ENCODE data around the gene INVS. TPM values are rescaled to one million over a fixed set of nuclear protein-coding genes. Genes with fewer than 3 reads are reported as not detected.

The INVS gene
- total RNA-seq, 1 donor from 2014 or later: 14.9 TPM

DNA sequence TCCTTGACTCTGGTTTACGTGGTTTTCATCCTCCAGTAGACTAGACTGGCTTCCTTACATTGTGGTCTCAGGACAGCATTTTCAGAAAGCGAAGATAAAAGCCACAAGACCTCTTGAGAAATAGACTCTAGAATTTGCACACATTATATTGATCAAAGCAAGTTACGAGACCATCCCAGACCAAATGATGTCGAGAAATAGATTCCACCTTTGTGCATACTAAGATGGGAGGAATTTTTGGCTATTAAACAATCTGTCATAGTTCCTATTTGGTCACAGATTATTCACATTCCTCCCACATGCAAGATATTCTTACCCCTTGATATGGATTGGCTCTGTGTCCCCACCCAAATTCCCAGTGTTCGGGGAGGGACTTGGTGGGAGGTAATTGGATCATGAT is 188.1 kb downstream of the INVS start:
- Mint-ChIP-seq H3K27me3 (no peaks in the 10 kb centered on the region), H3K27ac (no peak overlapping the region), H3K4me3 (no peak overlapping the region), H3K9me3 (peaks cover 20% of the 10 kb centered on the region), H3K4me1 (no peaks in the 10 kb centered on the region), H3K36me3 (ENCODE audit: low read depth) (peaks cover 60% of the 10 kb centered on the region)
- DNase-seq: no peak
- intact Hi-C loops (cut with micrococcal nuclease): no loop called here

DNA sequence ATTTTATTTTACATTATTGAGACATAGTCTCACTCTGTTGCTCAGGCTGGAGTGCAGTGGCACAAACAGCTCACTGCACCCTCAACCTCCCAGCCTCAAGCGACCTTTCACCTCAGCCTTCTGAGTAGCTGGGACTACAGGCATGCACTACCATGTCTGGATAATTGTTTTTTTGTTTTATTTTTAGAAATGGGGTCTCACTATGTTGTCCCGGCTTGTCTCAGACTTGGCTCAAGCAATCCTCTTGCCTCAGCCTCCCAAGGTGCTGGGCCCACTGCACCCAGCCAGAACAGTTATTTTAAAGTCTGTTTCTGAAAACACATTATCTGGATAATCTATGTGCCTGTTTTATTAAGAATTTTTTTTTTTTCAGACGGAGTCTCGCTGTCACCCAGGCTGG is 191.7 kb downstream of the INVS start:
- Mint-ChIP-seq H3K27ac (no peak overlapping the region), H3K4me1 (no peaks in the 10 kb centered on the region), H3K36me3 (ENCODE audit: low read depth) (peaks cover 64% of the 10 kb centered on the region), H3K9me3 (peaks cover 17% of the 10 kb centered on the region), H3K4me3 (no peak overlapping the region), H3K27me3 (no peaks in the 10 kb centered on the region)
- DNase-seq: no peak
- intact Hi-C loops (cut with micrococcal nuclease): no loop called here

DNA sequence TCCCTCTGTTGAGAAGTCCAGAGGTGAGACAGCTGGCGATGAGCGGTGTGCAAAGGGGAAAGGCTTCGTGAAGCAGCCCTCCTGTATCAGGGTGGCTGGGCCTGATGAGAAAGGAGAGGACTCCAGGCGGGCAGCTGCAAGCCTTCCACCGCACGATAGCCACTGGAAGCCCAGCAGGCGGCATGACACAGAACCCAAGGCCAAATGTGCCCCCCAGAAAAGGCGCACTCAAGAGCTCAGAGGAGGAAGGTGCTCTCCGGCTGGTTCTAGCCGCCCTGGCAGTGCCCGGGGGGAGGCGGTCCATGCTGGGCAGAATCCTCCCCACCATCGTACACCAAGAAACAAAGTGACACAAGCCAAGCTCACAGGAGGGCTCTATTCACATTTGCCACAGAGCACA is 193.4 kb downstream of the INVS start:
- Mint-ChIP-seq H3K4me3 (no peak overlapping the region), H3K27ac (no peak overlapping the region), H3K4me1 (no peaks in the 10 kb centered on the region), H3K27me3 (no peaks in the 10 kb centered on the region), H3K36me3 (ENCODE audit: low read depth) (peaks cover 56% of the 10 kb centered on the region), H3K9me3 (peaks cover 15% of the 10 kb centered on the region)
- intact Hi-C loops (cut with micrococcal nuclease): no loop called here
- no peak for DNase-seq

DNA sequence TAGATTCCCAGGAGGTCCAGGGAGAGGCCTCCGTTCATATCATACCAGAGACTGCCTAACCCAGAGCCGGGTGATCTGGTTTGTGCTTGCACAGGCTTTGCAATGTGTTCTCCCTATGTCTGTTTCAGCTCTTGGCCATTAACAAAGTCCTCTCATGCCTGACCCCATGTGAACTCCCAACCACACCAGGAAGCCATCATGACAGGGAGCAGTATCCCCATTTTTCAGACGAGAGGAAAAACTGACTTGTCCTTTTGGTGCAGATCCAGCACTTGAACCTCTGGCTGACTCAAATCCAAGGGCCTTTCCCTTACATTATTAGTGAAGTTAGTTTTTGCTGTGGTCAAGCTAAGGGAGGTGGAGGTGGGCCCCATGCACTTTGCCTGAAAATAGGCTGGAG is 195.3 kb downstream of the INVS start:
- intact Hi-C loops (cut with micrococcal nuclease): no loop called here

DNA sequence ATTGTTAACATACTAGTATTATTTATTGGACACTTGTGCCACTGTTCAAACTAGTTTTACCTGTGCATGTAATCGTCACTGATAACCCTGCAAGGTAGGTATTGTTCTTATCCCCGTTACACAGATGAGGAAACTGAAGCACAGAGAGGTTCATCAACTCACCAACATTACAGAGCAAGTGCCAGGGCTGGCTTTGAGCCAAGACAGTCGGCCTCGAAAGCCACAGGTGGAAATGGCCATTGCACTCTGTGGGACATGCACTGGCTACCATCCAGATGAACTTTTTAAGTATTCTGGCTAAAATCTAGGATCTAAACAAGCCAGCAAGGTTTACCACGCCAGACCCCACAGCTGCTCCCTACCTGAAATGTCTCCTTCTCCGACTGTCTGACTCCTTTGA is 195.8 kb downstream of the INVS start:
- no peaks in the 10 kb centered on the region for H3K27me3 Mint-ChIP-seq
- peaks cover 3% of the 10 kb centered on the region for H3K9me3 Mint-ChIP-seq
- DNase-seq: no peak
- no peak overlapping the region for H3K4me3 Mint-ChIP-seq
- peaks cover 2% of the 10 kb centered on the region for H3K4me1 Mint-ChIP-seq
- no peak overlapping the region for H3K27ac Mint-ChIP-seq
- intact Hi-C loops (cut with micrococcal nuclease): no loop called here
- peaks cover 45% of the 10 kb centered on the region for H3K36me3 Mint-ChIP-seq (ENCODE audit: low read depth)

More for the DNA sequence above, 195.3 kb downstream of the INVS start:
- DNase-seq: no peak
- H3K27ac Mint-ChIP-seq: no peak overlapping the region
- H3K27me3 Mint-ChIP-seq: no peaks in the 10 kb centered on the region
- H3K9me3 Mint-ChIP-seq: peaks cover 5% of the 10 kb centered on the region
- H3K4me3 Mint-ChIP-seq: no peak overlapping the region
- H3K36me3 Mint-ChIP-seq (ENCODE audit: low read depth): peaks cover 46% of the 10 kb centered on the region
- peaks cover 1% of the 10 kb centered on the region for H3K4me1 Mint-ChIP-seq

DNA sequence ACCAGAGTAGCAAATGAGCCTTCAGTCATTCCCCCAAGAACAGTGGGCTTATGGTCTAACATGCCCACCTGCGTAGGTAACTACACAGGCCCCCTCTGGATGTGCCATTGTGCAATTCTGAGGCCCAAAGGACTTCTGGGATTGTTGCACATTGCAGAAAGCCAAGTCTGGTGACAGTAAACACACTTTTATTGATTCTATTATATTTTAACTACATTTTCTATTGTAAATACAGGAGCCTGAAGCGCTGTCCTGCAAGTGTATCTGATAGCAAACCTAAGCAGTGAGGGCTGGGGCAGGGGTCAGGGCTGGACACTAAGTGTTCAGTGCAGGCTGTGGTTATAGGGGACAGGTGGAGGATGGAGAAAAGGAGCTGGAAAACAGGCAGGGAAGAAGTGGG is 196.2 kb downstream of the INVS start:
- Mint-ChIP-seq H3K36me3 (ENCODE audit: low read depth) (peaks cover 42% of the 10 kb centered on the region), H3K4me1 (peaks cover 2% of the 10 kb centered on the region), H3K27me3 (no peaks in the 10 kb centered on the region), H3K27ac (no peak overlapping the region), H3K9me3 (peaks cover 3% of the 10 kb centered on the region), H3K4me3 (no peak overlapping the region)
- intact Hi-C loops (cut with micrococcal nuclease): no loop called here
- no peak for DNase-seq

DNA sequence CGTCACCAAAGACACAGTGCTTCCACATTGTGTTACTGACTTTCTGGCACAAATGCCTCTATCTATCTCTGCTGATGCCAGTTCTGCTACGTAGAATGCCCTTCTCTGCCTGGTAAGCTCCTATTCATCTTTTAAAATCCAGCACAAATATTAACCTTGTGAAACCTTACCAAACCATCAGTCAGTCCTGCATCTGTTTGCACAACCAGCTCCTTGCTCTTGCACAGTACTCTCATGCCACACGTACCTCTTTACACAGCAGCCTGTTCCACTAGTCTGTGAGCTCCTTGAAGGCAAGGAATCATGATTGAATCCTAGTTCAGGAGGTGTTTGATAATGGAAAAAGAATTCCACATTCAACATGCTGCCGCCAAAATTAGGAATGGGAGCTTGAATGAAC is 197.4 kb downstream of the INVS start:
- intact Hi-C loops (cut with micrococcal nuclease): no loop called here
- H3K27me3 Mint-ChIP-seq: no peaks in the 10 kb centered on the region
- no peak for DNase-seq
- no peak overlapping the region for H3K4me3 Mint-ChIP-seq
- H3K27ac Mint-ChIP-seq: no peak overlapping the region
- peaks cover 46% of the 10 kb centered on the region for H3K36me3 Mint-ChIP-seq (ENCODE audit: low read depth)
- H3K4me1 Mint-ChIP-seq: peaks cover 2% of the 10 kb centered on the region
- peaks cover 1% of the 10 kb centered on the region for H3K9me3 Mint-ChIP-seq

DNA sequence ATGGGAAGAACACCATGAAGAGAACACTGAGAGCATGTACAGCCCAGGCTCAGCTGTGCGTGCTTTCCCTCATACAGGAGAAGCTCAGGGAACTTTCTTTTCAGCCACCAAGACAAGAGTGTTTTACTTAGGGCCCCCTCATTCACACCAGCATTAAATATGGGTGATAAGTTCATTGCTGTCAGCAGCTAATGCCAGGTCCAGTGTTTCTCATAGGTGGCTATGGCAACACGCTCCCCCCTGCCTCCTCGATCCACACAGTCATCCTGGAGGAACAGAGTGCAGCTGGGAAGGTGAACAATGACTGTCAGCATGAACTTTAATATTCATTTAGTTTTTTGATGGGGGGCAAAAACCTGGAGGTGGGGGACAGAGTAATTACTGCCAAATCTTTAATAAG is 199.3 kb downstream of the INVS start:
- DNase-seq: no peak
- H3K9me3 Mint-ChIP-seq: no peaks in the 10 kb centered on the region
- peaks cover 2% of the 10 kb centered on the region for H3K4me1 Mint-ChIP-seq
- H3K4me3 Mint-ChIP-seq: no peak overlapping the region
- H3K36me3 Mint-ChIP-seq (ENCODE audit: low read depth): peaks cover 41% of the 10 kb centered on the region
- intact Hi-C loops (cut with micrococcal nuclease): no loop called here
- H3K27me3 Mint-ChIP-seq: no peaks in the 10 kb centered on the region
- H3K27ac Mint-ChIP-seq: no peak overlapping the region

DNA sequence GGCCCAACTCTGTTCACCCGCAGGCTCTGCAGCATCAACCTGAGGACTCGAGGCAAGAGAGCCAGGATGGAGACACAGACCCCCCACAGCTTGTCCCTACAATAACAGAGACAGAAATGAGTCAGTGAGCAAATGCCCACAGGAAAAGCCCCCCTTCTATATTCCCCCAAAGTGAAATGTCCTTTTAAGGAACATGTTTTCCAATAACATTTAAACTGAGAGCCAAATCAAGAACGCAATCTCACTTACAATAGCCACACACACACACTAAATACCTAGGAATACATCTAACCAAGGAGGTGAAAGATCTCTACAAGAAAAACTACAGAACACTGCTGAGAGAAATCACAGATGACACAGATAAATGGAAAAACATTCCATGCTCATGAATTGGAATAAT is 204.7 kb downstream of the INVS start:
- no peaks in the 10 kb centered on the region for H3K9me3 Mint-ChIP-seq
- no peak overlapping the region for H3K4me3 Mint-ChIP-seq
- peaks cover 58% of the 10 kb centered on the region for H3K36me3 Mint-ChIP-seq (ENCODE audit: low read depth)
- intact Hi-C loops (cut with micrococcal nuclease): no loop called here
- H3K4me1 Mint-ChIP-seq: peaks cover 2% of the 10 kb centered on the region
- DNase-seq: no peak
- no peaks in the 10 kb centered on the region for H3K27me3 Mint-ChIP-seq
- H3K27ac Mint-ChIP-seq: no peak overlapping the region

DNA sequence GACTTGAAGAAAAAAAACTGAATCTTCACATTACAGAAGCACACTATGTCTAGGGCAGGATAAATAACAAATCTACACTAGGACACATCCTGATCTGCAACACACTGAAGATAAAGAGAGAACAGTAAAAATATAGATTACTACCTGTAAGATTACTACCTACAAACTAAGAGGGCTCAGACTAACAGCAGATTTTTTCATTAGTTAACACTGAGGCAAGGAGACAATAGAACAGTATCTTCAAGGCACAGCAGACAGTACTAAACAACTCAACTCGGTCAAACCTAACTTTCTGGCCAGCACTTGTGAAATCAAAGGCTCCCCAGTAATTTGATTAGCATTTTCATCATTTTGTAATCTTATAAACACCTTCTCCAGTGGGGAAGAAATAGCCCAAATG is 207.2 kb downstream of the INVS start:
- H3K4me3 Mint-ChIP-seq: no peak overlapping the region
- no peak for DNase-seq
- H3K36me3 Mint-ChIP-seq (ENCODE audit: low read depth): peaks cover 65% of the 10 kb centered on the region
- no peaks in the 10 kb centered on the region for H3K4me1 Mint-ChIP-seq
- intact Hi-C loops (cut with micrococcal nuclease): no loop called here
- H3K9me3 Mint-ChIP-seq: no peaks in the 10 kb centered on the region
- H3K27me3 Mint-ChIP-seq: no peaks in the 10 kb centered on the region
- H3K27ac Mint-ChIP-seq: no peak overlapping the region

DNA sequence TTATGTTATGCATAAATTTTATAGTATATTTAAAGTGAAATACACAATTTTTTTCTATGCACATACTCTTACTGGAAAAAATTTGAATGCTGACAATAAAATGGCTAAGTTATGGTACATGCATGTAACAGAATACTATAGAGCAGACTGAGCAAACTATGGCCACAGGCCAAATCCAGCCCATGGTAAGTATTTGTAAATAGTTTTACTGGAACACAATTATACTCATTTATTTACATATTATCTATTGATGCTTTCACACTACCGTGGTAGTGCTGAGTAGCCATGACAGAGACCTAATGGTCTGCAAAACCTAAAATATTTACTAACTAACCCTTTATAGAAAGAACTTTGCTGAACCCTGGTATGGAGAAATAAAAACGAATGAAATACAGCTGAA is 208.0 kb downstream of the INVS start:
- Mint-ChIP-seq H3K27me3 (no peaks in the 10 kb centered on the region), H3K36me3 (ENCODE audit: low read depth) (peaks cover 68% of the 10 kb centered on the region), H3K4me1 (peaks cover 3% of the 10 kb centered on the region), H3K9me3 (no peaks in the 10 kb centered on the region), H3K27ac (no peak overlapping the region), H3K4me3 (no peak overlapping the region)
- DNase-seq: no peak
- intact Hi-C loops (cut with micrococcal nuclease): no loop called here

DNA sequence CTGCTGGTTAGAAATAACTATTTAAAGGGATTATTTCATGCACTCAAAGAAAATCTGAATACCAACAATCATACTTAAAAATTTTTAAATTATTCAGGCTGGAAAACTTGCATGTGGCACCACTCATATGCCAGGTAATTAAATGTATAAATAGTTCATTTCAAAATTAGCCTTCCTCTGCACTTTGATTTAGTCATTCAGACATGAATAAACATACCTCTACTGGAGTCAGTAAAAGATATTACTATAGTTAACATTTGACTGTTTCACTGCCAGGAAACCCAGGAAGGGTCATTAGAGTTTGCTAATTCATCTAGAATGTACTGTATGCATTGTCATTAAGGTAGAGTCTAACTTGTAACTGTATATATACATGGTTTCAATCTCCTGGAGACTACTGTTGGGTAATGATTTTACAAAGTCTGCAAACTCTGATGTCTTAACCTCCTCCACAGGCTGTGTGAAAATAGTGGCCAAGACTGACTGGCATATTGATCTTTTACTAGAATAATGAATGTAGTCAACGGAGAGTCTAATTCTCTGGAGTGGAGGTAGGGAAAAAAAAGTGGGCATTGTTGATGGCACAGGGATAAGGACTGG is 210.0 kb downstream of the INVS start:
- H3K27ac Mint-ChIP-seq: no peak overlapping the region
- peaks cover 4% of the 10 kb centered on the region for H3K9me3 Mint-ChIP-seq
- intact Hi-C loops (cut with micrococcal nuclease): no loop called here
- no peak overlapping the region for H3K4me3 Mint-ChIP-seq
- H3K36me3 Mint-ChIP-seq (ENCODE audit: low read depth): peaks cover 62% of the 10 kb centered on the region
- no peaks in the 10 kb centered on the region for H3K27me3 Mint-ChIP-seq
- H3K4me1 Mint-ChIP-seq: peaks cover 3% of the 10 kb centered on the region
- no peak for DNase-seq

DNA sequence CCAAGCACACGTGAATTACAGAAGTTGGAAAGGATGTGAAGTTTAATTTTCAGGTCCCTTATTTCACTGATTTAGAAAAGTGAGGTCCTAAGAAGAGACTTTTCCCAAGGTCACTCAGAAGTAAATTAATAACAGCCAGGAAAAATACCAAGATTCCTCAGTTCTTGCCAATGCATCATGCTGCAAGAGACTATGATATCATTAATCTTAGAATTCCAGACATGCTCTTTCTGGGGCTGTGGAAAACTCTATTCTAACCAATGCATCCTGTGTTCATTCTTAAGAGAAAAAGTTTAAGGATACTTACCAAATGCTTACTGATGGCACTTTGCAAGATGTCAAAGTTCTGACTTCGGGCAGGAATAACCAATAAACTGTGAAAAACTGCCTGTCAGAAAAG is 210.9 kb downstream of the INVS start:
- no peak for DNase-seq
- Mint-ChIP-seq H3K9me3 (peaks cover 12% of the 10 kb centered on the region), H3K27ac (no peak overlapping the region), H3K4me1 (peaks cover 6% of the 10 kb centered on the region), H3K4me3 (no peak overlapping the region), H3K27me3 (no peaks in the 10 kb centered on the region), H3K36me3 (ENCODE audit: low read depth) (peaks cover 66% of the 10 kb centered on the region)
- intact Hi-C loops (cut with micrococcal nuclease): no loop called here

DNA sequence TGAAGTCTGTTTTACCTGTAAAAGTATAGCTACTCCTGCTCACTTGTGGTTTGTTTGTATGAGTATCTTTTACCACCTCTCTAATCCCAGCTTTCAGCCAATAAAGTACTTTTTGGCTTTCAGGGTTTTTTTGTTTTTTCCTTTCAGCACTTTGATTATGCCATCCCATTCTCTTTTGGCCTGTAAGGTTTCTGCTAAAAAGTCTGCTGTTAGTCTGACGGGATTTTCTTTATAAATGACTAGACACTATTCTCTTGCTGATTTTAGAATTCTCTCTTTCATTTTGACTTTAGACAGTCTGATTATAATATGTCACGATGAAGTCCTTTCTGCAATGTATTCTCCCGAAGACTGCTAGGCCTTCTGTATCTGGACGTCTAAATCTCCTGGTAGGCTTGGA is 216.5 kb downstream of the INVS start:
- intact Hi-C loops (cut with micrococcal nuclease): no loop called here

DNA sequence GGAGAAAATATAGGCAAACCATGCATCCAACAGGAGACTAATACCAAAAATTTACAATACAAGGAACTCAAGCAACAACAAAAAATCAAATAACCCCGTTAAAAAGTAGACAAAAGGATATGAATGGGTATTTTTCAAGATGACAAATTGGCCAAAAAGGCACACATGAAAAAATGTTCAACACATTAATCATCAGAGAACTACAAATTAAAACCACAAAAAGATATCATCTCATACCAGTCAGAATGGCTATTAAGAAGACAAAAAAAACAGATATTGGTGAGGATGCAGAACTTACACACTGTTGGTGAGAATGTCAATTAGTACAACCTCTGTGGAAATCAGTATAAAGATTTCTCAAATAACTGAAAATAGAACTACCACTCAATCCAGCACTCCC is 218.7 kb downstream of the INVS start:
- Mint-ChIP-seq H3K27me3 (no peaks in the 10 kb centered on the region), H3K9me3 (peaks cover 13% of the 10 kb centered on the region), H3K27ac (no peak overlapping the region), H3K36me3 (ENCODE audit: low read depth) (peaks cover 60% of the 10 kb centered on the region), H3K4me3 (no peak overlapping the region), H3K4me1 (peaks cover 7% of the 10 kb centered on the region)
- no peak for DNase-seq
- intact Hi-C loops (cut with micrococcal nuclease): no loop called here

More for the DNA sequence above, 216.5 kb downstream of the INVS start:
- no peak for DNase-seq
- no peaks in the 10 kb centered on the region for H3K27me3 Mint-ChIP-seq
- no peak overlapping the region for H3K4me3 Mint-ChIP-seq
- H3K27ac Mint-ChIP-seq: no peak overlapping the region
- peaks cover 69% of the 10 kb centered on the region for H3K36me3 Mint-ChIP-seq (ENCODE audit: low read depth)
- peaks cover 10% of the 10 kb centered on the region for H3K4me1 Mint-ChIP-seq
- peaks cover 16% of the 10 kb centered on the region for H3K9me3 Mint-ChIP-seq
